GM12872 (cell line): Measurements from ENCODE around the gene MCMBP.

Experiments used
- CTCF ChIP-seq: IDR thresholded peaks from 3 replicates; pipeline ENCODE4 v1.5.1; 2011; ENCODE audit warnings: low read depth, mild to moderate bottlenecking, low read length, moderate library complexity; ENCODE audit not compliant: insufficient read depth

The MCMBP gene

GRCh38 chr10:119807960-119808697 lies 64.5 kb downstream of the MCMBP start:
- no peak for TF ChIP-seq CTCF

- no peak for TF ChIP-seq CTCF
Measured at GRCh38 chr10:119806334-119807130, 66.1 kb downstream of the MCMBP start.

GRCh38 chr10:119805702-119806230 lies 66.9 kb downstream of the MCMBP start:
- TF ChIP-seq CTCF, result no peak

- TF ChIP-seq CTCF, result no peak
Measured at GRCh38 chr10:119803264-119803663, 69.4 kb downstream of the MCMBP start.

GRCh38 chr10:119801998-119802538 lies 70.6 kb downstream of the MCMBP start:
- TF ChIP-seq CTCF, result no peak

GRCh38 chr10:119801176-119801575 lies 71.5 kb downstream of the MCMBP start:
- no peak for TF ChIP-seq CTCF

- no peak for TF ChIP-seq CTCF
Measured at GRCh38 chr10:119796039-119796438, 76.6 kb downstream of the MCMBP start.
